GM19193 (cell line): ENCODE results near the gene ATP2C1.

ENCODE experiments used
- POLR2A ChIP-seq: IDR thresholded peaks from 4 replicates; pipeline ENCODE4 v1.6.1; 2011; ENCODE audit not compliant: insufficient read depth, insufficient read length; ENCODE audit errors: extremely low read depth

Gene ATP2C1

DNA sequence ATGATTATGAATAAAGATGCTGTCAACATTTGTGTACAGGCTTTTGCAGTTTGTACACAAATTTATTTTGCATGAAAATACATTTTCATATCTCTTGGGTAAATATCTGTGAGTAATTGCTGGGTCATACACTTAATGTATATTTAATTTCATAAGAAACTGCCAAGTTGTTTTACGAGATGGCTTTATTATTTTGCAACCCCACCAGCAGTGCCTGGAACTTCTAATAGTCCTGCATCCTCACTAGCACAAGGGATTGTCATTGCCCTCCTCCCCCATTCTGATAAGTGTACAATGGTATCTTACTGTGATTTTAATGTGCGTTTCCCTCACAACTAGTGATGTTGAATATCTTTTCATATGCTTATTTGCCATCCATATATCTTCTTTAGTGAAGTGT is 87.6 kb downstream of the ATP2C1 start:
- no peak for TF ChIP-seq POLR2A

DNA sequence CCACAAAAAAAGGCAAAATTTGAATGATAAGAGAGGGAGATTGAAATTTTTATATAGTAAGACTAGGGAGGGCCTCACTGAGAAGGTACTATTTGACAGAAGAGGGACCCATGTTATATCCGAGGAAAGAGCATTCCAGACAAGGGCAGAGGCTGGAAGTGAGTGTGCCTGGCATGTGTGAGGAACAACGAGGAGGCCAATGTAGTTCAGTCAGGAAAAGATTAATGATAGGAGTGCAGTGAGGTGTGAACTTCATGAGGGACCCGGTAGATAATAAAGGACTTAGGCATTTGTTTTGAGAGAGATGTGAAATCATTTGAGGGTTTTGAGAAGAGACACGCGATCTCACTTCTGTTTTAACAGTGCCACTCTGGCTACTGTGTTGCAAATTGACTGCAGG is 96.4 kb downstream of the ATP2C1 start:
- TF ChIP-seq POLR2A: no peak

DNA sequence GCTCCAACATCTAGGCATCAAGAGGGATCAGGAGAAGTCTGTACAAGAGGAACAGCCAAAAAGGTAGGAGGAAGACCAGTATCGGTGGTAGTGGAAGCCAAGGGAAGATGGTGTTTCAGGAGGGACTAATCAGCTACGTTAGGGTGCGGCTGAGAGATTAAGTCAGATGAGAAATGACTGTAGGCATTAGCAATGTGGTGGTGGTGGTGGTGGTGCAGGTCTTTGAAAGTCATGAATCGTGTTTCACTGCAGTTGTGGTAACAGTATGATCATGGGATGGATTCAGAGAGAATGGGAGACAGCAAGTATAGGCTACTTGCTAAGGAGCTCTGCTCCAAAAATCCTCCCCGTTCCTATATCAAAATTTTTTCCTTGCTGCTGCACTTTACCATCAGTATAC is 97.2 kb downstream of the ATP2C1 start:
- TF ChIP-seq POLR2A: no peak

DNA sequence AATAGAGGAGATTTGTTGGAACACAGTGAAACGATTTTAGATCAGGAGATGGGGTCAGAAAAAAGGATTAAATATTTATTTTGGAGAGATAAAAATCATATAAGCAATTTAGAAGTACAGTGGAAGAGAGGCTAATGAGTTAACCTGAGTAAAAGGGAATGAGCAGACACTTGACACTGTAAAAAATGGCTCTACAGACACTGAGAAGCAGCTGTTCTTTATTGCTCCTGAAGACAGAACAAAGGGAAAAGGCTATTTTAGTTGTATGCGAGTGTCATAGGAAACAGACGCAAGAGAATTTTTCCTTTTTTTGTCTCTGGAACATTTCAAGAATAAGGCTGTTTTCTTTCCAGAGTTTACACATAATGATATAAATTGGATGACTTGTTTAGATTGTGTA is 98.5 kb downstream of the ATP2C1 start:
- TF ChIP-seq POLR2A: no peak

DNA sequence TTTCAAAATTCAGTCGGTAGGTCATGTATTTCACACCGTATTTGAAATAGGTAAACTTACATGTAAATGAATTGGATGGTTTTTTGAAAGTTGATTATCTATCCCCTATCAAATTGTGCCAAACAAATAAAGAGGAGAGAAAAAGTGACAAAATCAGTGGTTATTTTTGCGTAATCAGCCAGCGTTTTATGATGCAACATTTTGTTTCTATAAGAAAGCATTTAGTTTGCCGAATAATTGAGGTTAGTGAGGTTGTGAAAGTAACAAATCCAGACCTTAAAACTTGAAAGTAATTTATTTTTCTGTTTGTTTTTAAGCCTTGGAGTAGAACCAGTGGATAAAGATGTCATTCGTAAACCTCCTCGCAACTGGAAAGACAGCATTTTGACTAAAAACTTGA is 103.4 kb downstream of the ATP2C1 start:
- no peak for TF ChIP-seq POLR2A

DNA sequence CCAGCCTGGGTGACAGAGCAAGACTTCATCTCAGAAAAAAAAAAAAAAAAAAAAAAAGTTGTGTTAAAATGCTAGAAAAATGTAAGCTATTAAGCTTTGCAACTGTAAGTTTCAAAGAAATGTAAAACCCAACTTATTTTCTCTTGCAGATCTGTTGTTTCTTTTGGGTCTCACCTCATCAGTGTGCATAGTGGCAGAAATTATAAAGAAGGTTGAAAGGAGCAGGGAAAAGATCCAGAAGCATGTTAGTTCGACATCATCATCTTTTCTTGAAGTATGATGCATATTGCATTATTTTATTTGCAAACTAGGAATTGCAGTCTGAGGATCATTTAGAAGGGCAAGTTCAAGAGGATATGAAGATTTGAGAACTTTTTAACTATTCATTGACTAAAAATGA is 107.2 kb downstream of the ATP2C1 start:
- TF ChIP-seq POLR2A: no peak

DNA sequence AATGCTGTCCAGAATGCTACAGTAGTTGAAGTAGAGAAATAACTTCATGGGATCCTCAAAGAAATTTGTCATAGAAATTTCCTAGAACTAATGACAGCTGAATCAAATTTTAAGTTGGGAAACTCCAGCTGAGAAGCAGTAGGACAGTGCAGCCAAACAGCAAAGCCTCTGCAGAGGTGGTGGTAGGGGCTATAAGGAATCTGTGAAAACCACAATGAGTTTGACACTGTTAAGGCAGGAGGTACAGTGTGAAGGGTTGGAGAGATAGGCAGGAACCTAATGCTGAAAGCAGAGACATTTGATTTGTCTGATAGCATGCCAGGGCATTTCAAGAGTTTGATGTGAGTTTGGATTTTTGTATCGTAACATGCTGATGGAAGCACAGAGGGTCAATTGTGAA is 110.7 kb downstream of the ATP2C1 start:
- no peak for TF ChIP-seq POLR2A

DNA sequence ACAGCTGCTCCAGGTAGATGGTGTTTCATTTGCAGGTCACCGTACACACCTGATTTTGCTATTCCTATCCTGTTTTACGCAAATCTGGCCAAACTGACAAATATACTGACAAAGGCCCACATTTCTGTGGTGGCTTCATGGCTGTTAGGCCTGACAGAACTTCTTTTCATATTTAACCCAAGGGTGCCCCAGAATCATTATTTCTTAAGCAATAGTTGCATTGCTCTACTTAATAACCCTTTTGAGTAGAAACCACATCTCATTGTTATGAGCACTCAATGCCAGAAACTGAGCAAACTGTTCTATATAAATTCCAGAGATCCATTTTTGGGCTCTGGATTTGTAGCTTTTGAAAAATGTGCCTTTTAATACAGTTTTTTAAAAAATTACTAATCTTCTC is 113.4 kb downstream of the ATP2C1 start:
- TF ChIP-seq POLR2A: no peak

DNA sequence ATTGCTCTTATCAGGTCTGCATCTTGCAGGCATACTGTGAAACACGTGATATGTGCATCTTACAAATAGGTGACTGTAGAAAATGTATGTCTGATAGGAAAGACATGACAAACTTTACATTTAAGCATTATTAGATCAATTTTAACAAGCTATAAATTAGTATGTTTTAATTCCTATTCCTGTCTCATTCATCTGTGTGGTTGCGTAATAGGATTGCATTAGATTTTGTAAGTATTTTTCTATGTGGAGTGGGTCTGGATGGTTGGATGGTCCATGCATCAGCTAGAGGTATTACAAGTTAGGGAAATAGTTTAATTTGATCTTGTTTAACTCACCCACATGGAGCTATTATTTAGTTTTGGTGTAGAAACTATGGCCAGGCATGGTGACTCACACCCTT is 113.9 kb downstream of the ATP2C1 start:
- no peak for TF ChIP-seq POLR2A

DNA sequence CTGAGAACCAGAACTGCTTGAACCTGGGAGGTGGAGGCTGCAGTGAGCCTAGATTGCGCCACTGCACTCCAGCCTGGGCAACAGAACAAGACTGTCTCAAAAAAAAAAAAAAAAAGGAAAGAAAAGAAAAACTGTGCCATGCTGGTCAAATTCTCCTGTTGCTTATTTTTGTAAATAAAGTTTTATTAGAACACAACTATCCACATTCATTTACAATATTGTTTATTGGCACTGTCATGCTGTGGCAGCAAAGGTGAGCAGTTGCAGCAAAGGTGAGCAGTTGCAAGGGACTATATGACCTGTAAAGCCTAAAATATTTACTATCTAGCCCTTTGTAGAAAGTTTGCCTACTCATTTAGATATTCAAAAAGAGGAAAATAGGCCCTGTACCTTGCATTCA is 114.4 kb downstream of the ATP2C1 start:
- no peak for TF ChIP-seq POLR2A

DNA sequence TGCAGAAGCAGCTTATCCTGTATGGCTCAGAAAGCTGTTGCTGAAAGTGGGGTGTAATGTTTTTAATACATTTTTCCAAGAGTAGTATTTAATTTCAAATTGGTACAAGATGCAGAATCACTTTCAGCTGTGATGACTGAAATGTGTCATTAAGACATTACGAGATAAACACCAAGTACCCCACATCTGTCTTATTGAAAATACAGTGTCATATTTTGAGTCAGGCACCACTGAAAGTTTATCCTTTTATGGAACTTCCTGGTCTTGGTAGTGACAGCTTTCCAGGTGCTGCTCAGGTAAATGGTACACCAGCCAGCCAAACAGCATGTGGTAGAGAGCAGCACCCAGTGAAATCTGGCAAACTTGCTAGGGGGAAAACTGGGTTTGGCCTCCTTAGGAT is 115.8 kb downstream of the ATP2C1 start:
- TF ChIP-seq POLR2A: no peak

DNA sequence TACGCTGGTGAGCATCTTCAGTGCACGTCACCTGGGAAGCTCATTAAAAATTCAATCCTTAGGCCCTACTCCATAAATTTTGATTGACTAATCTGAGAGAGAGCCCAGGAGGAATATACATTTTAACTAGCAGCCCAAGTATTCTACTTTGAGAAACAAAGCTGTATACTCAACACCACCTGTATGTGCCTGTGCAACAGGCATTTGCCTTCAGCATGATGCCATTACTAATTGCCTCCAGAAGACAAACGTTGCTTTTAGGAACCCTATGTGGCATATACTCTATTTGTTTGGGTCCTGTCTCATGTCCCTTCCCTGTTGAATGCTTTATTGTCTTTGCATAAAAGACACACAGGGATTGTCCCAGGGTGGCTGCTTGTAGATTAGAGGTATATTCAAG is 125.1 kb downstream of the ATP2C1 start:
- no peak for TF ChIP-seq POLR2A

DNA sequence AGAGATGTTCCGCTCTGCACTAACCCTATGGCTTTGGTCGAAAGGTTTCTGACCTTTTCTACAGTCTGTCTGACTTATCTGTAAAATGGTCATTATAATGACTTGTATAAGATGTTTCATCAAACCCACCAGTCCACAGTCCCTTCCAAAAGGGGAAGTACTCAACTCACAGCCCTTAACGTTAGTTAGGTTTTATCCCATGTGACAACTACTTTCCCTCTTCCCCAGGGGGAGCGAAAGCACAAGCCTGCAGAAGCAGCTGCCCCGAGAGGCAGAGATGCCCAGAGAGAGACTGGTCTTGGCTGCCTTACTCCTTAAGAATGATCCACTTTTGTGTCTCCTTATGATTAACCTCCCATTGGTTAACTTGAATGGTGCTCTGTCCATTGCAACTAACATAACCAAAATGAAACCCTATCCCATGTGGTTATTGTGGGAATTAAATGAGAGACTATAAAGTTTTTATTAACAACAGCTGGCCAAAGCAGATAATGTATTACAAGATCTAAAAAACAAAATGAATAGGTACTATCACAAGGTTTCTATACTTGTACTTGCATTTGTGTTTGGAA is 126.3 kb downstream of the ATP2C1 start:
- no peak for TF ChIP-seq POLR2A

DNA sequence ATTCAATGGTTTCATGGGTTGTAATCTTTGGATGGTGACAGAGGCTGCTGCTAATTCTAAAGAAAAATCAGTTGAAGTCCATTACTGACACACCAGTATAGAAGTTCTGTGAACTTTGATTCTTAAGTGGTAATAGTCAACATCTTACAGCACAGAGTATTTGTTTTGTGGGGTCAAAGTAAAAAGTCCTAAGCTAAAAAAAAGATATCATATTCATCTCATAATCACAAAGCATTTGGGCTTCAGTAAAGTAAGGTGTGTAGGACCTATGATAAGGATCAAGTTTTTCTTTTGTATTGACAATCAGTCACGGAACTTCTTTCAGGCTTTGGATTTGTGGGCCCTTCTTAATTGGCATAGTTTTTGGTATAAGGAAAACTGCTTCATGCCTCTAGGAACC is 131.7 kb downstream of the ATP2C1 start:
- no peak for TF ChIP-seq POLR2A

DNA sequence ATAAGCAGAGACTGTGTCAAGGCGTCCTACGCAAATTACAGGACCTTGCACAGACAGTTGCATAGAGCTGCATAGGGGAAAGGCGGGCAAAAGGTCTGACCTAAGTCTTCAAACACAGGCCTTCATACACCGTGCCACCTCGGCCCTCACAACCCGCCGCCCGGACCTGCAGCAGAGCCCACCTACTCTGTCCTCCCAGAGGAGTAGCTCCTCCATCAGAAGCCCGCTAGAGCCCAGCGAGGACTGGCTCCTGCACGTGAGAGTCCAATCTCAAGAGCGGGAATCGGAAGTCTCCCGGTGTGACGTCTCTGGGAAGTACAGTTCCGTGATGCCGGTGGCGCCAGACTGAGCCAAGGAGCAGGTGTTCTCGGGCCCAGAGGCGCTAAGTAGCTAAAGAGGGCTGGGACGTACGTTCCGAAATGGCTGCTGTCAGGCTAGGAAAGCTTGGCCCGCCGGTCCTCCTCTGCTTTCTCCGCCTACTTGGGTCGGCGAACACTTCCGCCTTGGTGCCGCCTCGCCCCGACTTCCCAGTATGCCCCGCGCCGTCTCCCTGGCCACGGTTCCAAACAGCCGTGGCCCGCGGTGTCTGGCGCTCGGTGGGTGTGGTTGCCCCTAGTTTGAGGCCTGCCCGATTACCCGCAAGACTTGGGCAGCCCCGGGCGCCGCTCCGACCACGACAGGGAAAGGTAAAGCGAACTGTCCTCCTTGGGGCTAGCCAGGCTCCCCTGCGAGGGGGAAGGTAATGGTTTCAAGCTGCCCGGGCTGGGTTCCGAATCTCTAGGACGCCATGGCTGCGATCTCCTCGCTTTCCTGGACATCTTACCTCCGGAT is 132.7 kb downstream of the ATP2C1 start, which contains the start of the genes ASTE1 and NEK11:
TSS of gene ASTE1 (minus strand) at position 505 of the 831 bp plus-strand sequence. CDS start 1,519 bp downstream, outside the sequence.
TSS of gene NEK11 (plus strand) at position 557 of the 831 bp plus-strand sequence. CDS start 2,832 bp downstream, outside the sequence.
- TF ChIP-seq POLR2A: peak; percentile 88

DNA sequence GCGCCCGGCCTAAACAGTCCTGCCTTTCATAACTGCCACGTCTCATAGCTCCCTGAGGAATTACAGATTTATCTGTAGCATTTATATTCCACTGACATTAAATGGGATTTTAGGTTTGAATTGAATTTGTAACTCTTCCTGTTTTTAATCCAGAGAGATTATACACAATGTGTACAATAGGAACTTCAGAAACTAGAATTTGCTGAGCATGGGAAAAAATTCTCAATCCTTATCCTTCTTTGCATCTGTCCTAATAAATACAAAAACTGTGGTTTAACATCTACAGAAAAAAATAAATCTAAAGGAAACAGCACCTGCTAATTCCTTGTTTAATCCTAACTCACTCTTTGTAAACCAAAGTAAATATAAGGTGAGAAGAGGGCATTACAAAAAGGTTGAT is 135.0 kb downstream of the ATP2C1 start:
- TF ChIP-seq POLR2A: no peak
